SJCRH30 (cell line): Measurements from ENCODE around the gene ZNF341. TPM values are rescaled to one million over a fixed set of nuclear protein-coding genes. Genes with fewer than 3 reads are reported as not detected.

Source experiments
- DNase-seq, 2 experiments: peaks; one replicate each; pipeline ENCODE4 v3.0.0-alpha.2; 2015 to 2020
- H3K27ac ChIP-seq: fragments of 250-450 bp; sonication (Bioruptor Pico); 2 replicates; pipeline ENCODE4 v1.5.1; 2020; ENCODE audit warnings: mild to moderate bottlenecking, moderate library complexity
- H3K27me3 ChIP-seq: fragments of 250-450 bp; sonication (Bioruptor Pico); 2 replicates; pipeline ENCODE4 v1.5.1; 2020; ENCODE audit warnings: mild to moderate bottlenecking, moderate library complexity
- H3K36me3 ChIP-seq: fragments of 250-450 bp; sonication (Bioruptor Pico); 2 replicates; pipeline ENCODE4 v1.5.1; 2020; ENCODE audit warnings: mild to moderate bottlenecking, moderate library complexity
- H3K4me1 ChIP-seq: fragments of 250-450 bp; sonication (Bioruptor Pico); 2 replicates; pipeline ENCODE4 v1.5.1; 2020; ENCODE audit warnings: mild to moderate bottlenecking, moderate library complexity
- H3K4me3 ChIP-seq: fragments of 250-450 bp; sonication (Bioruptor Pico); 2 replicates; pipeline ENCODE4 v1.5.1; 2020; ENCODE audit warnings: mild to moderate bottlenecking, moderate library complexity
- H3K9me3 ChIP-seq: fragments of 250-450 bp; sonication (Bioruptor Pico); replicated peaks from 2 replicates; pipeline ENCODE4 v1.5.1; 2020; ENCODE audit warnings: mild to moderate bottlenecking, moderate library complexity
- total RNA-seq: library from RNA; depleted of rRNA; stranded (reverse); fragments of >200 nt; shearing (Covaris generic); gene quantifications from 2 replicates; pipeline ENCODE4 v1.2.3, GENCODE V29; 2014; rRNA removed

ZNF341 gene
- total RNA-seq, result 1.3 and 1.8 TPM in 2 replicates

- H3K36me3 ChIP-seq, result no peaks in the 10 kb centered on the region
- 0 out of 2 replicates have a peak, but pooled peaks cover 3% of the 10 kb centered on the region for H3K27me3 ChIP-seq
- peak within 1 kb of the TSS; percentile 37 for H3K27ac ChIP-seq
- DNase-seq, result peak; percentile 94
- H3K4me3 ChIP-seq, result peak within 1 kb of the TSS; percentile 60
- H3K4me1 ChIP-seq, result peaks cover 4% of the 10 kb centered on the region; the same call in 1 of the 2 replicates
- no peaks in the 10 kb centered on the region for H3K9me3 ChIP-seq
These were observed at the start of gene ZNF341 for GRCh38 chr20:33731693-33732165. ZNF341 (plus strand) TSS chr20:33731996; CDS start chr20:33732022, 26 bp downstream.

GRCh38 chr20:33684533-33685327 is 47.1 kb upstream of the ZNF341 start:
- Histone ChIP-seq H3K36me3 (peaks cover 19% of the 10 kb centered on the region), H3K27me3 (no peaks in the 10 kb centered on the region), H3K4me1 (peaks cover 24% of the 10 kb centered on the region), H3K9me3 (no peaks in the 10 kb centered on the region), H3K4me3 (peak overlapping the region; percentile 84), H3K27ac (peak overlapping the region; percentile 84)
- peak in 1 of 2 experiments; percentile 75 for DNase-seq

- H3K36me3 ChIP-seq, result peaks cover 12% of the 10 kb centered on the region
- peak overlapping the region; percentile 84 for H3K4me3 ChIP-seq
- DNase-seq, result peak; percentile 96
- peaks cover 23% of the 10 kb centered on the region for H3K4me1 ChIP-seq
- no peaks in the 10 kb centered on the region for H3K9me3 ChIP-seq
- H3K27me3 ChIP-seq, result no peaks in the 10 kb centered on the region
- peak overlapping the region; percentile 84 for H3K27ac ChIP-seq
These were observed 46.3 kb upstream of the ZNF341 start for GRCh38 chr20:33685328-33686099.

GRCh38 chr20:33686100-33686983 is 45.5 kb upstream of the ZNF341 start, which contains the start of gene E2F1:
E2F1 (minus strand) TSS chr20:33686385; CDS start chr20:33686264, 121 bp downstream.
- DNase-seq, result peak; percentile 98
- Histone ChIP-seq H3K4me3 (peak within 1 kb of the TSS; percentile 84), H3K27me3 (no peaks in the 10 kb centered on the region), H3K9me3 (no peaks in the 10 kb centered on the region), H3K27ac (peak within 1 kb of the TSS; percentile 84), H3K36me3 (peaks cover 10% of the 10 kb centered on the region), H3K4me1 (peaks cover 23% of the 10 kb centered on the region)

GRCh38 chr20:33686984-33687366 is 44.8 kb upstream of the ZNF341 start:
- DNase-seq, result no peak
- Histone ChIP-seq H3K27ac (no peak overlapping the region), H3K36me3 (peaks cover 10% of the 10 kb centered on the region), H3K4me3 (peak overlapping the region; percentile 84), H3K27me3 (no peaks in the 10 kb centered on the region), H3K4me1 (peaks cover 23% of the 10 kb centered on the region), H3K9me3 (no peaks in the 10 kb centered on the region)

GRCh38 chr20:33687370-33687915 is 44.4 kb upstream of the ZNF341 start:
- Histone ChIP-seq H3K27me3 (no peaks in the 10 kb centered on the region), H3K9me3 (no peaks in the 10 kb centered on the region), H3K36me3 (peaks cover 10% of the 10 kb centered on the region), H3K4me1 (peaks cover 23% of the 10 kb centered on the region), H3K4me3 (no peak overlapping the region), H3K27ac (no peak overlapping the region)
- peak; percentile 50 to 64 for DNase-seq

GRCh38 chr20:33687993-33688937 is 43.5 kb upstream of the ZNF341 start:
- Histone ChIP-seq H3K36me3 (peaks cover 6% of the 10 kb centered on the region), H3K9me3 (no peaks in the 10 kb centered on the region), H3K27ac (no peak overlapping the region), H3K4me3 (no peak overlapping the region), H3K4me1 (peaks cover 23% of the 10 kb centered on the region), H3K27me3 (no peaks in the 10 kb centered on the region)
- no peak for DNase-seq

GRCh38 chr20:33688938-33689424 is 42.8 kb upstream of the ZNF341 start:
- Histone ChIP-seq H3K4me3 (no peak overlapping the region), H3K27ac (no peak overlapping the region), H3K36me3 (peaks cover 3% of the 10 kb centered on the region), H3K9me3 (no peaks in the 10 kb centered on the region), H3K27me3 (no peaks in the 10 kb centered on the region), H3K4me1 (peaks cover 23% of the 10 kb centered on the region)
- DNase-seq, result no peak

GRCh38 chr20:33689493-33689892 is 42.3 kb upstream of the ZNF341 start:
- Histone ChIP-seq H3K27ac (no peak overlapping the region), H3K9me3 (no peaks in the 10 kb centered on the region), H3K4me1 (peaks cover 20% of the 10 kb centered on the region), H3K4me3 (no peak overlapping the region), H3K36me3 (0 out of 2 replicates have a peak, but pooled peaks cover 2% of the 10 kb centered on the region), H3K27me3 (no peaks in the 10 kb centered on the region)
- no peak for DNase-seq

- peak; percentile 61 to 76 for DNase-seq
- Histone ChIP-seq H3K27ac (no peak overlapping the region), H3K4me3 (no peak overlapping the region), H3K4me1 (peaks cover 15% of the 10 kb centered on the region), H3K36me3 (0 out of 2 replicates have a peak, but pooled peaks cover 2% of the 10 kb centered on the region), H3K27me3 (no peaks in the 10 kb centered on the region), H3K9me3 (no peaks in the 10 kb centered on the region)
These were observed 41.8 kb upstream of the ZNF341 start for GRCh38 chr20:33689973-33690372.

GRCh38 chr20:33693289-33693688 is 38.5 kb upstream of the ZNF341 start:
- Histone ChIP-seq H3K27ac (no peak overlapping the region), H3K27me3 (no peaks in the 10 kb centered on the region), H3K4me3 (no peak overlapping the region)

GRCh38 chr20:33693741-33694638 is 37.8 kb upstream of the ZNF341 start:
- Histone ChIP-seq H3K27me3 (no peaks in the 10 kb centered on the region), H3K4me1 (peaks cover 9% of the 10 kb centered on the region), H3K36me3 (no peaks in the 10 kb centered on the region), H3K4me3 (no peak overlapping the region), H3K27ac (no peak overlapping the region), H3K9me3 (no peaks in the 10 kb centered on the region; the same call in 1 of the 2 replicates)
- DNase-seq, result no peak

More at GRCh38 chr20:33693289-33693688, 38.5 kb upstream of the ZNF341 start:
- no peak for DNase-seq
- no peaks in the 10 kb centered on the region for H3K36me3 ChIP-seq
- no peaks in the 10 kb centered on the region; the same call in 1 of the 2 replicates for H3K9me3 ChIP-seq
- peaks cover 9% of the 10 kb centered on the region for H3K4me1 ChIP-seq
